ENCODE results near the gene NISCH.

Gene NISCH

DNA sequence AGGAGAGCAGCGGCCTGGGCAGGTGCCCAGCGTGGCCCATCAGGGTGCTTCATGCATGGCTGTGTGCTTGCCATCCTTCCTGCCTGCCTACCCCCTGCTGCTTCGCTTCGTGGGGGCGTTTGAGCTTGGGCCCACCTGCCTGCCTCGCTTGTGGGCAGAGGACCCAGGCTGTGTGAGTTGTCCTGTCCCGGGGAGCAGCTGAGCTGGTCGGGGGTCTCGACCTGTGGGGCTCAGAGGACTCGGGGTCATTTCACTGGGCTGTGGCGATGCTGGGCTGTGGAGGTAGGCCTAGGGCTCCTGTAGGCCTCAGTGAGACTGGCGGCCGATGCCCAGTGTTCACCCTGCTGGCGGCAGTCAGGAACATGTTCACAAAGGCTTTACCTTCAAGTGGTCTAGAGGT, 27.7 kb downstream of the NISCH start:
- no peaks in the 10 kb centered on the region for H3K79me2 ChIP-seq (ENCODE audit: control insufficient read depth, low read length)
- H3K27me3 ChIP-seq (ENCODE audit: control insufficient read depth, low read length): no peaks in the 10 kb centered on the region
- no peak overlapping the region for H3K4me3 ChIP-seq (ENCODE audit: low read length)
- no peaks in the 10 kb centered on the region for H3K9me3 ChIP-seq (ENCODE audit: control insufficient read depth, insufficient read depth, low read length)
- TF ChIP-seq, protein P1, sequence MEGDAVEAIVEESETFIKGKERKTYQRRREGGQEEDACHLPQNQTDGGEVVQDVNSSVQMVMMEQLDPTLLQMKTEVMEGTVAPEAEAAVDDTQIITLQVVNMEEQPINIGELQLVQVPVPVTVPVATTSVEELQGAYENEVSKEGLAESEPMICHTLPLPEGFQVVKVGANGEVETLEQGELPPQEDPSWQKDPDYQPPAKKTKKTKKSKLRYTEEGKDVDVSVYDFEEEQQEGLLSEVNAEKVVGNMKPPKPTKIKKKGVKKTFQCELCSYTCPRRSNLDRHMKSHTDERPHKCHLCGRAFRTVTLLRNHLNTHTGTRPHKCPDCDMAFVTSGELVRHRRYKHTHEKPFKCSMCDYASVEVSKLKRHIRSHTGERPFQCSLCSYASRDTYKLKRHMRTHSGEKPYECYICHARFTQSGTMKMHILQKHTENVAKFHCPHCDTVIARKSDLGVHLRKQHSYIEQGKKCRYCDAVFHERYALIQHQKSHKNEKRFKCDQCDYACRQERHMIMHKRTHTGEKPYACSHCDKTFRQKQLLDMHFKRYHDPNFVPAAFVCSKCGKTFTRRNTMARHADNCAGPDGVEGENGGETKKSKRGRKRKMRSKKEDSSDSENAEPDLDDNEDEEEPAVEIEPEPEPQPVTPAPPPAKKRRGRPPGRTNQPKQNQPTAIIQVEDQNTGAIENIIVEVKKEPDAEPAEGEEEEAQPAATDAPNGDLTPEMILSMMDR (IDR thresholded peaks at IDR 0.05; ENCODE audit: low read depth, low read length, poor library complexity, severe bottlenecking): no peak
- no peak for TF ChIP-seq EZH2phosphoT487 (IDR thresholded peaks at IDR 0.05; ENCODE audit: borderline replicate concordance, low read length)
- H3K4me1 ChIP-seq (ENCODE audit: control insufficient read depth, low read length): no peaks in the 10 kb centered on the region
- peaks cover 64% of the 10 kb centered on the region for H3K36me3 ChIP-seq (ENCODE audit: control insufficient read depth, low read length)
- no peak overlapping the region for H3K4me2 ChIP-seq (ENCODE audit: low read length)
- H3K27ac ChIP-seq (ENCODE audit: low read depth, low read length): no peak overlapping the region
- no peaks in the 10 kb centered on the region for H3K9me2 ChIP-seq (replicated peaks; ENCODE audit: control insufficient read depth, low read length)
- no peaks in the 10 kb centered on the region for H4K20me1 ChIP-seq (ENCODE audit: control insufficient read depth, insufficient read depth, low read depth, low read length)
- no peaks in the 10 kb centered on the region for H3F3A ChIP-seq (ENCODE audit: control insufficient read depth, insufficient read depth)

DNA sequence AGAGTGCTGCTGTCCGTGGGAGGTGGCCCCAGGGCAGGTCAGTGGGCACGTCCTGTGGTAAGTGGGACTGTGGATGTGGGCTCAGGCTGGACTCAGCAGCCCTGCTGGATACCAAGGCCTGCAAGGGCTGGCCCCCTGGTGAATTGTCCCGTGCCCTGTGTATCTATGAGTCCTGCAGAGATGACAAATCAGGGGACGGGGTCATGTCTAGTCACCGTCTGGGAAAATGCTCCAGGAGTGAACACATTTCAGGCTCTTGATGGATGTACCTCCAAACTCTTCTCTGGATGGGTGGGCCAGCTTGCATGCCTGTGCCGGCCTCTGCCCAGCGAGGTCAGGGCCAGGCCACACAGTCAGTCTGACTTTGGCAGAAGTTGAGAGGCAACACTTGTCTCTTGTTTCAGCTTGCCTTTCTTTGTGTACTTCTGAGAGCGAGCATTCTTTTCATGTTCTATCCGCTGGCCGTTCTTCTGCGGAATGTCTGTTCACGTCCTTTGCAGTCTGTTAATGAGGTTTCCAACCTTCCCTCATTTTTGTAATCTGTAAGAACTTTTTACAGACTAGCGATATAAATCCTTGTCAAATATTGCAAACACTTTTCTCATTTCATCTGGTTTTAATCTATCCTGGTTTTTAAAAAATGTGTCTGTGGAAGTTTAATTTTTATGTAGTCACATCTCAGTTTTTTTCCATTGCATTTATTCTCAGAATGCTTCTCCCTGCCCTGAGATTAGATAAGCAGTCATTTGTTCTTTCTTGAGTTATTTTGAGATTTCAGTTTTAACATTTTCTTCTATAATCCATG, 28.4 kb downstream of the NISCH start:
- peaks cover 62% of the 10 kb centered on the region for H3K36me3 ChIP-seq (ENCODE audit: control insufficient read depth, low read length)
- no peak overlapping the region for H3K4me3 ChIP-seq (ENCODE audit: low read length)
- no peak overlapping the region for H3K27ac ChIP-seq (ENCODE audit: low read depth, low read length)
- no peaks in the 10 kb centered on the region for H3K4me1 ChIP-seq (ENCODE audit: control insufficient read depth, low read length)
- TF ChIP-seq, protein P1 (IDR thresholded peaks at IDR 0.05; ENCODE audit: low read depth, low read length, poor library complexity, severe bottlenecking): no peak
- TF ChIP-seq EZH2phosphoT487 (IDR thresholded peaks at IDR 0.05; ENCODE audit: borderline replicate concordance, low read length): no peak
- H3F3A ChIP-seq (ENCODE audit: control insufficient read depth, insufficient read depth): no peaks in the 10 kb centered on the region
- H3K9me3 ChIP-seq (ENCODE audit: control insufficient read depth, insufficient read depth, low read length): no peaks in the 10 kb centered on the region
- no peaks in the 10 kb centered on the region for H3K27me3 ChIP-seq (ENCODE audit: control insufficient read depth, low read length)
- no peaks in the 10 kb centered on the region for H4K20me1 ChIP-seq (ENCODE audit: control insufficient read depth, insufficient read depth, low read depth, low read length)
- no peaks in the 10 kb centered on the region for H3K9me2 ChIP-seq (replicated peaks; ENCODE audit: control insufficient read depth, low read length)
- H3K4me2 ChIP-seq (ENCODE audit: low read length): no peak overlapping the region
- no peaks in the 10 kb centered on the region for H3K79me2 ChIP-seq (ENCODE audit: control insufficient read depth, low read length)

DNA sequence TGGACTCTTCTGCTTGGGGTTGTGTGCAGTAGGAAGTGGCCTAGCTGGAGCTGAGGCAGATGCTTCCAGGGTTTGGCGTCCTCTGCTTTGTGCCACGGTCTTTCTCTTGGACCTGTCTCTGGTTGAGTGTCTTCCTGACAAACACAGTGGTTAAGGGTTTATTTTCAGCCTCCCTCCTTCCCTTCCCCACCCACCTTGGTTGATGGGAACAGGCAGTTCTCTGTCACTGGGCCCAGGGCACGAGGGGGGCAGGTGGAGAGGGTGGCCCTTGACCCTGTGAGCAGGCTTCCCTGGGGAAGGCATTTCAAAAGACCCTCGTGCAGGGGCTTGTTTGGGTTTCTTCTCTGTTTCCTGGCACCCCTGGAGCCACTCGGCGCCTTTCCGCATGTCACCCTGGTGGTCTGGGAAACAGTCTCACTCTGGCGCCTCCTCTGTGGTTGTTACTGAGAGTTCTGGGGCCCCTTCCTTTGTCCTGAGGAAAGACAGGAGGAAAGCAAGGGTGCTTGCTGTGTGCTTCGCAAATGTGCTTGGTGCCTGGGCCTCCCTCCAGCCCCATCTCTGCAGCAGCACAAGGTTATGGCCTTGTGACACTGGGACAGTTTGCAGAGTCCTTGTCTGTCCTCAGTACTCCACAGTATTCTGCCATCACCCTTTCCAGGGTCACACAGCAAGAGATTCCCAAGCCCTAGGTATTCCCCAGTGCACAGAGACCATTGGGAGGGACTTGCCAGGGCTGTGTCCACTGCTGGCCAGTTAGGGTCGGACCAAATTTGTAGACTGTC, 29.5 kb downstream of the NISCH start:
- Histone ChIP-seq H3K36me3 (ENCODE audit: control insufficient read depth, low read length) (peaks cover 60% of the 10 kb centered on the region), H3K4me1 (ENCODE audit: control insufficient read depth, low read length) (no peaks in the 10 kb centered on the region), H3K4me3 (ENCODE audit: low read length) (no peak overlapping the region), H3F3A (ENCODE audit: control insufficient read depth, insufficient read depth) (no peaks in the 10 kb centered on the region), H3K27ac (ENCODE audit: low read depth, low read length) (no peak overlapping the region), H3K9me2 (replicated peaks; ENCODE audit: control insufficient read depth, low read length) (no peaks in the 10 kb centered on the region), H3K79me2 (ENCODE audit: control insufficient read depth, low read length) (no peaks in the 10 kb centered on the region), H3K27me3 (ENCODE audit: control insufficient read depth, low read length) (no peaks in the 10 kb centered on the region), H4K20me1 (ENCODE audit: control insufficient read depth, insufficient read depth, low read depth, low read length) (no peaks in the 10 kb centered on the region), H3K9me3 (ENCODE audit: control insufficient read depth, insufficient read depth, low read length) (no peaks in the 10 kb centered on the region), H3K4me2 (ENCODE audit: low read length) (no peak overlapping the region)
- TF ChIP-seq EZH2phosphoT487 (IDR thresholded peaks at IDR 0.05; ENCODE audit: borderline replicate concordance, low read length): no peak
- TF ChIP-seq, protein P1 (IDR thresholded peaks at IDR 0.05; ENCODE audit: low read depth, low read length, poor library complexity, severe bottlenecking): no peak

All from DOHH2 (cell line).